PC-9 (cell line): ENCODE data around the gene ITPR3.

Experiments
- CTCF ChIP-seq: fragments of 200-600 bp; sonication (generic); conservative IDR thresholded peaks from 2 replicates; pipeline ENCODE4 v1.6.1; 2017; ENCODE audit warnings: mixed run types, antibody characterized with exemption, mild to moderate bottlenecking, moderate library complexity
- EZH2 ChIP-seq: fragments of 200-600 bp; sonication (generic); IDR thresholded peaks from 2 replicates; pipeline ENCODE4 v1.8.0; 2017; ENCODE audit warnings: antibody characterized with exemption, low read depth

GRCh38 chr6:33744895-33745546 lies 123.9 kb downstream of the ITPR3 start:
- TF ChIP-seq CTCF (no peak), EZH2 (no peak)
